DOHH2 (cell line): Measurements from ENCODE around the gene PSMD6.

Experiments used
- EZH2phosphoT487 ChIP-seq: fragments of 200-600 bp; sonication (generic); IDR thresholded peaks from 2 replicates; pipeline ENCODE4 v1.6.1; 2017; ENCODE audit warnings: borderline replicate concordance, mild to moderate bottlenecking, antibody characterized with exemption, low read length, moderate library complexity, mixed read lengths
- TF ChIP-seq, protein P1 (sequence below): fragments of 200-600 bp; sonication (generic); IDR thresholded peaks from one replicate; pipeline ENCODE4 v1.5.1; 2014; ENCODE audit warnings: antibody characterized with exemption, mild to moderate bottlenecking, low read depth, low read length; ENCODE audit not compliant: poor library complexity, severe bottlenecking

DNA sequence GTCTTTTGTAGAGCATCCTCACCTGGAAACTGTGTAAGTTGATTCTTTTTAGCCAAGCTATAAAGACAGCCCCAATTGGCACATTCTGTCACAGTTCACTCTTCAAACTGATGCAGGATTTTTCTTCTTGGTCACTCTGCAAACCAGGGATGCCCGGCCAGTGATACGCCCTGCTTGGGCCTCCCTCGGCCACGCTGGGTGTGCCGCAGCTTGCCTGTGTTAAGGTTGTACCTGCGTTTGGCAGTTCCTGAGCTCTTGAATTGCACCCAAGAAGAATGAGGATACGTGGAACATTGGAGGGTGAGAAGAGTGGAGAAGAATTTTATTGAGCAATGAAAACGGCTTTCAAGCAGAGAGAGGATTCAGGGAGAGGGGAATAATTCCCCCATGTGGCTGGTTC is 49.9 kb downstream of the PSMD6 start:
- TF ChIP-seq, protein P1, sequence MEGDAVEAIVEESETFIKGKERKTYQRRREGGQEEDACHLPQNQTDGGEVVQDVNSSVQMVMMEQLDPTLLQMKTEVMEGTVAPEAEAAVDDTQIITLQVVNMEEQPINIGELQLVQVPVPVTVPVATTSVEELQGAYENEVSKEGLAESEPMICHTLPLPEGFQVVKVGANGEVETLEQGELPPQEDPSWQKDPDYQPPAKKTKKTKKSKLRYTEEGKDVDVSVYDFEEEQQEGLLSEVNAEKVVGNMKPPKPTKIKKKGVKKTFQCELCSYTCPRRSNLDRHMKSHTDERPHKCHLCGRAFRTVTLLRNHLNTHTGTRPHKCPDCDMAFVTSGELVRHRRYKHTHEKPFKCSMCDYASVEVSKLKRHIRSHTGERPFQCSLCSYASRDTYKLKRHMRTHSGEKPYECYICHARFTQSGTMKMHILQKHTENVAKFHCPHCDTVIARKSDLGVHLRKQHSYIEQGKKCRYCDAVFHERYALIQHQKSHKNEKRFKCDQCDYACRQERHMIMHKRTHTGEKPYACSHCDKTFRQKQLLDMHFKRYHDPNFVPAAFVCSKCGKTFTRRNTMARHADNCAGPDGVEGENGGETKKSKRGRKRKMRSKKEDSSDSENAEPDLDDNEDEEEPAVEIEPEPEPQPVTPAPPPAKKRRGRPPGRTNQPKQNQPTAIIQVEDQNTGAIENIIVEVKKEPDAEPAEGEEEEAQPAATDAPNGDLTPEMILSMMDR = no peak
- TF ChIP-seq EZH2phosphoT487 = no peak
